Adipocyte (in vitro differentiated cells): ENCODE measurements around the gene CRMP1.

Experiments
- DNase-seq: peaks from one replicate; pipeline ENCODE4 v3.0.0-alpha.2; 2015; ENCODE audit warnings: low read depth
- H3K27me3 ChIP-seq: replicated peaks from 2 replicates; pipeline ENCODE4 v1.7.0; 2013; ENCODE audit warnings: mild to moderate bottlenecking, low read length, moderate library complexity; ENCODE audit not compliant: control insufficient read depth, insufficient read depth
- H3K36me3 ChIP-seq: 2 replicates; pipeline ENCODE4 v1.7.0; 2013; ENCODE audit warnings: low read length, mild to moderate bottlenecking, moderate library complexity; ENCODE audit not compliant: control insufficient read depth, insufficient read depth, severe bottlenecking
- H3K4me1 ChIP-seq: 2 replicates; pipeline ENCODE4 v1.7.0; 2013; ENCODE audit warnings: mild to moderate bottlenecking, low read length, moderate library complexity; ENCODE audit not compliant: control insufficient read depth, insufficient read depth
- H3K4me3 ChIP-seq: 2 replicates; pipeline ENCODE4 v1.7.0; 2013; ENCODE audit warnings: mild to moderate bottlenecking, low read length, moderate library complexity
- H3K9ac ChIP-seq: 2 replicates; pipeline ENCODE4 v1.7.0; 2013; ENCODE audit warnings: mild to moderate bottlenecking, low read length, moderate library complexity
- H3K9me3 ChIP-seq: 2 replicates; pipeline ENCODE4 v1.7.0; 2013; ENCODE audit warnings: mild to moderate bottlenecking, low read length, moderate library complexity; ENCODE audit not compliant: control insufficient read depth

Gene CRMP1

GRCh38 chr4:5927747-5928146, 34.9 kb upstream of the CRMP1 start:
- Histone ChIP-seq H3K9me3 (no peaks in the 10 kb centered on the region), H3K4me3 (no peak overlapping the region), H3K9ac (no peak overlapping the region), H3K36me3 (no peaks in the 10 kb centered on the region), H3K27me3 (peaks cover 59% of the 10 kb centered on the region), H3K4me1 (no peaks in the 10 kb centered on the region)
- DNase-seq = no peak

DNA sequence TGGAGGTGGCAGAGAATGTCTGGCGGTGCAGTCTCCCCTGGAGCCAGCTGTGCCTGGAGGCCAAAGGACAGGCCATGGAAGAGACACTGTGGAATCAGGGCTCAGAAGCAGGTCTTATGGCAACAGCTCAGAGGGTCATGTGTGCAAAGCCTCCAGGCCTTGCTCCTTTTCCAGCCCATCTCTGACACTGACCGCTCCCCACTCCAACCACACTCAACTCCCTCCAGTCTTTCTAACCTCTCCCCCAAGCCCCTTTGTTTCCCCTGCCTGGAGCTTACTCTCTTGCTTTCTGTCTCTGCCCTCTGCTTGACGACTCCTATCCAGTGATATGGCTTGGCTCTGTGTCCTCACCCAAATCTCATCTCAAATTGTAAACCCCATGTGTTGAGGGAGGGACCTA, 34.2 kb upstream of the CRMP1 start:
- no peaks in the 10 kb centered on the region for H3K36me3 ChIP-seq
- no peaks in the 10 kb centered on the region for H3K9me3 ChIP-seq
- no peak overlapping the region for H3K4me3 ChIP-seq
- H3K4me1 ChIP-seq = no peaks in the 10 kb centered on the region
- H3K27me3 ChIP-seq = peaks cover 61% of the 10 kb centered on the region
- DNase-seq = no peak
- H3K9ac ChIP-seq = no peak overlapping the region

DNA sequence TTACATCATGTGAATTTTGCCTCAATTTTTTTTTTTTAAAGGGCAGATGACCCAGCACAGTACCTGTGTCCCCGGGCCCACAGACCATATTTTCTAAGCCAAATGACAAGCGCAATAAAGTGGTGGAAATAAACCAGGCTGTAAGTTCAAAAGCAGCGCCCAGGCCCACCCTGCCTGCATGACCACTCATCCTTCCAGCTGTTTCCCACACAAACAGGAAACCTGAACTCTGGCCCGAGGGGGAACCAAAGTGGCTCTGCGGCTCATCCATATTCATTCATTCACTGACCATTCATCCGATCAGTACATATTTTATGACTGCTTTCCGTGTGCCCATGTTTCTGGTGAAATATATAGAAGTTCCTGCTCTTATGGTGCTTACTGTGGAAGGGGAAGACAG, 33.7 kb upstream of the CRMP1 start:
- H3K27me3 ChIP-seq = peaks cover 64% of the 10 kb centered on the region
- H3K36me3 ChIP-seq = no peaks in the 10 kb centered on the region
- H3K9ac ChIP-seq = no peak overlapping the region
- H3K4me1 ChIP-seq = no peaks in the 10 kb centered on the region
- H3K4me3 ChIP-seq = no peak overlapping the region
- no peaks in the 10 kb centered on the region for H3K9me3 ChIP-seq
- no peak for DNase-seq

DNA sequence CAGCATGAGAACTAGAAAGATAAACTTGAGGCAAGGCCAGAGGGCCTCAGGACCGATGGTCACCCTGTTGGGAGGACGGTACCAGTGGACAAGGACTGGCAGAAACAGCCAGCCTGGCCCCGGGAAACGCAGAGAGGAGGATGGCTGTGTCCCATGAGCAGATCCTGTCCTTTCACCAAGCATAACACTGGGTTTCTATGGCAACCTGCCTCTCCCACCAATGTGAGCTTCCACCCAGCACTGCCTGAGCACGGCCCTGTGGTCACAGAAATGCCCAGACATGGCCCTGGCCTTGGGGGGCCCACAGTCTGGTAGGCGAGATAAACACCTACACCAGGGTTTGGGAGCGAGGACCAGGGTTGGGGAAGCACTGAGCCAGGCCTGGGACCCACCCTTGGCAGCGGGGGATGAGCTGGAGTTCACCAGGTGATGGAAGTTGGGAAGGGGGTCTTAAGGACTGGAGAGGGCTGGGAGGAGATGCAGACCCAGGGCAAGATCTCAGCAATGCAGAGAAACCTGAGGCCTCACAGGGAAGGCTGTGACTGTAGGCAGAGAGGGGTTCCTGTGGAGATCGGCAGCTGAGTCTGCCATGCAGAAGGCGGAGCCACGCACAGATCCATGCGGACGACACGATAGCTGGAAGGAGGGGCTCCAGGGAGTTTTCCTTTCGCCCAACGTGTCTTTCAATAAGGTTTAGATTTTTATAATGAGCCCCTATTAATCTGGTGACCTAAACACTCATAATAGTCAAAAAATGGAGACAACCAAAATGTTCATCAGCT, 32.7 kb upstream of the CRMP1 start:
- Histone ChIP-seq H3K9me3 (no peaks in the 10 kb centered on the region), H3K4me1 (no peaks in the 10 kb centered on the region), H3K27me3 (peaks cover 64% of the 10 kb centered on the region), H3K36me3 (no peaks in the 10 kb centered on the region), H3K9ac (no peak overlapping the region), H3K4me3 (no peak overlapping the region)
- DNase-seq = no peak

DNA sequence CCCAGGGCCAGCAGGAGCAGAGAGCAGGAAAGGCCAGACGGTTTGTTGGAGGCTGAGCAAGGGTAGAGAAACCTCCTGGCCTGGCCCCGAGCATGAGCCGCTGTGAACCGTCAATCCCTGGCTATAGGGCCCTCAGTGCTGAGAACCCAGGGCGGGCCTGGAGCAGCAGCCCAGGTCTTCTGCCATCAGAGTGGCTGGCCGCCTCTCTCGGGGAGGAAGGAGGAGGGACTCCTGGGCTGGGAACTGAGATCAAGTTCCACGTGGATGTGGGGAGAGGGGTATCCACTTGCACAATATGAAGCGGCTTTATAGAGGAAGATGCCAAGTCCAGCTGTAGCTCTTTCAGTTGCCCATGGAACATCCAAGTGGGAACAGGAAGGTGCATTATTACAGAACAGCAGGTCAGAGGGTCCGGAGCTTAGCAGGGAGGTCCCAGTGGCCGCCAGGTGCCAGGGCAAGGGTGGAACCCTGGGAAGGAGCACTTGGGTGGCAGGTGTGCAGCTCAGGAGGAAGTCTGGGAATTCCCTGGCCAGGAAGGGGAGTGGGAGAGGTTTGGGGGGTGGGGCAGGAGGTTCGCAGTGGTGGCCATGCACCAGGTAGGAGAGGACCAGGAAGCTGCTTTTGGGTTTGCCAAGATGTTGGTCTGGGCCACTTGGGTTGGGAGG, 31.7 kb upstream of the CRMP1 start:
- Histone ChIP-seq H3K4me1 (no peaks in the 10 kb centered on the region), H3K36me3 (no peaks in the 10 kb centered on the region), H3K27me3 (peaks cover 60% of the 10 kb centered on the region), H3K9ac (no peak overlapping the region), H3K9me3 (no peaks in the 10 kb centered on the region), H3K4me3 (no peak overlapping the region)
- DNase-seq = no peak

DNA sequence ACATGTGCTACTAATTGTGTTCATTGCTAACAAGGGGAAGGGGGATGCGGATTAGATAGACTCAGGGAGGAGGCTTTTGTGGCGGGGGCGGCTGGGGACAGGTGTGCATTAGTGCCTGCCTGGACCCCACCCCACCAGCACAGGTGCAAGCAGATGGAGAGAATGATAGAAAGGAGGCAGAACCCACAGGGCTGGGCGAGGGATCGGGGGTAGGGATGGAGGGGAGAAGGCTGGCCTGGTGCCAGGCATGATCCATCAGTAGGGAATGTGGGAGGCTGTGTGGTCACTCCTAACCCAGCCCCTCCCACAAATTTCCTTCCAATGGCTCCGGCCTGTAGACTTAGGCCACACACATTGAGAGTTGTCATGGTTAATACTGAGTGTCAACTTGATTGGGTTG, 30.5 kb upstream of the CRMP1 start:
- no peak overlapping the region for H3K4me3 ChIP-seq
- H3K4me1 ChIP-seq = no peaks in the 10 kb centered on the region
- H3K9me3 ChIP-seq = no peaks in the 10 kb centered on the region
- DNase-seq = no peak
- H3K9ac ChIP-seq = no peak overlapping the region
- peaks cover 57% of the 10 kb centered on the region for H3K27me3 ChIP-seq
- no peaks in the 10 kb centered on the region for H3K36me3 ChIP-seq

DNA sequence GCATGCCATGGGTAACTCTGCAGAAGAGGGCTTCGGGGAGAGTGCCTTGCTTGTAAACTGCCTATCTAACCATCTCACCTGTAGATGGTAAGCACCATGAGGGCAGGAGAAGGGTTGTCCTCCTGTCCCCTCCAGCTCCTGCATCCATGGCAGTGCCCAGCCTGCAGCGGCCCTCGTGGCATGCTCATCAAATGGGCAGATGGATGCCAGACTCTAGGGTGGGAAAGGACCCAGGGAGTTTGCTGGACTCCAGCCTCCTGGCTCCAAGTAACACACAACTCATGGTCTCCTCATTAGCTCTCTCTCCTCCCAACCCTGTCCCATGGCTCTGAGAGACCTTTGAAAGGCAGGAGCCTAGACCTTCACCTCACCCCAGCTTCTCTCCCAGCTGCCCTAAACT, 29.7 kb upstream of the CRMP1 start:
- H3K36me3 ChIP-seq = no peaks in the 10 kb centered on the region
- no peaks in the 10 kb centered on the region for H3K4me1 ChIP-seq
- DNase-seq = no peak
- no peaks in the 10 kb centered on the region for H3K9me3 ChIP-seq
- H3K4me3 ChIP-seq = no peak overlapping the region
- peaks cover 49% of the 10 kb centered on the region for H3K27me3 ChIP-seq
- no peak overlapping the region for H3K9ac ChIP-seq

DNA sequence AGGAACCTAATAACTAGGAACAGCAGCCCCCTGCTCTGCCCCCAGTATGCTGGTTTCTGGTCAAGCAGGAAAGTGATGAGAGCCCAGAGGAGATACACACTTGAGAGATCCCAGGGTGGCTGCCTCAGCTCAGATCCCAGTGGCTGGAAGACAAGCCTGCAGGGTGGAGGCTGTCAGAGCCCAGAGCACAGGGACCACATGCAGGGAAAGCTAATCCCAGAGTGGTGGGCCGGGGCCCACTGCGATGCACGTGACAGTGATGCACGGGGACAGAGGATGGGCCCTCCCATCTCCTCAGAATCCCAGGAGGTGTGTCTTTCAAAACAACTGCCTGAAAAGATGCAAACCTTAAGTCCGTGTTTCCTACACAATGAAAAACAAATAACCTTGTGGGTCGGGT, 29.1 kb upstream of the CRMP1 start:
- DNase-seq = no peak
- Histone ChIP-seq H3K9me3 (no peaks in the 10 kb centered on the region), H3K36me3 (no peaks in the 10 kb centered on the region), H3K4me1 (no peaks in the 10 kb centered on the region), H3K4me3 (no peak overlapping the region), H3K9ac (no peak overlapping the region), H3K27me3 (peaks cover 43% of the 10 kb centered on the region)

DNA sequence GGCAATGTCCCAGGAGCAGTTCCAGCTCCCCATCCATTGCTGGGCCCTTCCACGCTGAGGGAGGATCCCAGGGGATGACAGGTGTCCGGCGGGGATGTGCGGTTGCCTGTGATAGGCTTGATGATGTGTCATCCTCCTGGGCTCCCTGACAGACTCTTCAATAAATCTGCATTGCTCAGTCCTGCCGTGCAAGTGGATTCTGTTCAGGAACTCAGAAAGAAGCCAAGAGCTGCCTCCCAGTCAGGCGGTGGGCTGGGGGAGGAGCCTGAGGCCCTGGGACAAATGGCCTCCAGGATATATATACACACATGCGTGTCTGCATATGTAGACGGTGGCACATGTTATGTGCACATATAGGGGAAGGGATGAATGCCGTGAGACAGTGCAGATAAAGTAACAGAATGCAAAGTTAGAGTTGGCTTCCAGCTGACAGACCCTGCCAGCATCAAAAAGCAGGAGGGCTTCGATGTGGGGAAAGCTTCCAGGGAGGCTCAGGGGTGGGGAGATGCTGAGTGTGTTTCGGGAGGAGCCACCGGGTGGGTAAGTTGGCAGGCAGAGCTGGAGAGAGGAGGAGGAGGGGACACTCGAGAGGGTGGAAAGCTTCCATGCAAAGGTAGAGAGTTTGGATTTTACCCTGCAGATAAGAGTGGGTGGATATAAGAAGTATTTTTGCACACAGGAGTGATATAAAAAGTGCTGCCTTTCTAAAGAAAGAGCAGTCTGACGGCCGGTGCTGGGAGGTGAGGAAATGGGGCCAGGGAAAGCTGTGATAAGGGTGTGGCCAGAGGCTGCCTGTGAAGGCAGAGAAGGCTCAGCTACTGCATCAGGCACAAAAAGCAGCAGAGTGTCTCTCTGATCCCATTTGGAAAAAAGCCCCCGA, 28.5 kb upstream of the CRMP1 start:
- no peak for DNase-seq
- Histone ChIP-seq H3K9ac (no peak overlapping the region), H3K4me1 (no peaks in the 10 kb centered on the region), H3K27me3 (peaks cover 44% of the 10 kb centered on the region), H3K9me3 (no peaks in the 10 kb centered on the region), H3K4me3 (no peak overlapping the region), H3K36me3 (no peaks in the 10 kb centered on the region)

- Histone ChIP-seq H3K4me3 (no peak overlapping the region), H3K9ac (no peak overlapping the region), H3K36me3 (no peaks in the 10 kb centered on the region), H3K4me1 (no peaks in the 10 kb centered on the region), H3K9me3 (peaks cover 5% of the 10 kb centered on the region), H3K27me3 (peaks cover 43% of the 10 kb centered on the region)
- no peak for DNase-seq
Observed at GRCh38 chr4:5919571-5919970, 26.7 kb upstream of the CRMP1 start.

DNA sequence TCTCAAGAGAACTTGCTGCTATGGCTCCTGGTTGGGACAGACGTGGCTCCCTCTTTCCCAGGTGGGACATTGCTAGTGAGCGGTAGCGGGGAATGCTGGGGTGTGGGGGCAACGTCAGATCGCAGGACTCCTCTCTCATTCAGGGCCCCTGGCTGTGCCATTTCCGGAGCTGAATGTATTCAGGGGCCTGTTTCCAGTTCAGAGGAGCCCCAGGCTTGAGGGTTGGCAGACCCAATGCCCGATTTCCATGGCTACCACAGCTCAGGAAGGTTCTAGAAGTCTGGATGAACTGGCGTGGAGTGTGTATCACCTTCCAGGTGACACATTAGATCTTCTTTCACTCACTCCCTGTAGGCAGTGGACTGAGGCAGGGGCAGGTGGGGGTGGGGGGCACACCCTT, 26.2 kb upstream of the CRMP1 start:
- H3K9me3 ChIP-seq = peaks cover 5% of the 10 kb centered on the region
- no peak overlapping the region for H3K4me3 ChIP-seq
- peaks cover 43% of the 10 kb centered on the region for H3K27me3 ChIP-seq
- no peak overlapping the region for H3K9ac ChIP-seq
- H3K4me1 ChIP-seq = no peaks in the 10 kb centered on the region
- no peaks in the 10 kb centered on the region for H3K36me3 ChIP-seq
- no peak for DNase-seq
